Parathyroid adenoma (tissue), 2 donors: Measurements from ENCODE around the gene ABHD3.
"Not testable (repeated sequence)": the region's sequence is repeated elsewhere in the genome, so short reads cannot be mapped to it uniquely, and the experiment has no call there.

Experiments used
- H2AFZ ChIP-seq: fragments of 300-600 bp; sonication (generic); one replicate; pipeline ENCODE4 v1.7.0; 2017; ENCODE audit warnings: antibody characterized with exemption, mild to moderate bottlenecking
- H3K27ac ChIP-seq: fragments of 300-600 bp; sonication (generic); one replicate; pipeline ENCODE4 v1.7.0; 2017
- H3K27me3 ChIP-seq: fragments of 300-600 bp; sonication (generic); one replicate; pipeline ENCODE4 v1.7.0; 2017; ENCODE audit warnings: low read length; ENCODE audit not compliant: control insufficient read depth, insufficient read depth
- H3K36me3 ChIP-seq: fragments of 300-600 bp; sonication (generic); one replicate; pipeline ENCODE4 v1.7.0; 2017; ENCODE audit warnings: low read length; ENCODE audit not compliant: control insufficient read depth, insufficient read depth
- H3K4me1 ChIP-seq: fragments of 300-600 bp; sonication (generic); one replicate; pipeline ENCODE4 v1.7.0; 2017; ENCODE audit warnings: control low read depth
- H3K4me2 ChIP-seq: fragments of 300-600 bp; sonication (generic); one replicate; pipeline ENCODE4 v1.7.0; 2017; ENCODE audit warnings: low read length
- H3K4me3 ChIP-seq: fragments of 300-600 bp; sonication (generic); one replicate; pipeline ENCODE4 v1.7.0; 2017; ENCODE audit warnings: low read depth, low read length
- H3K79me2 ChIP-seq: fragments of 300-600 bp; sonication (generic); one replicate; pipeline ENCODE4 v1.7.0; 2017; ENCODE audit warnings: control low read depth
- H3K9ac ChIP-seq: fragments of 300-600 bp; sonication (generic); one replicate; pipeline ENCODE4 v1.7.0; 2017; ENCODE audit warnings: mild to moderate bottlenecking
- H3K9me3 ChIP-seq: fragments of 300-600 bp; sonication (generic); one replicate; pipeline ENCODE4 v1.7.0; 2017; ENCODE audit warnings: low read length; ENCODE audit not compliant: control insufficient read depth
- TF ChIP-seq, protein P1 (sequence below): fragments of 300-600 bp; sonication (generic); IDR thresholded peaks from one replicate; pipeline ENCODE4 v1.7.0; 2017; ENCODE audit warnings: antibody characterized with exemption, mild to moderate bottlenecking
- donor health status: primary hyperparathyroidism.

ABHD3 gene

DNA sequence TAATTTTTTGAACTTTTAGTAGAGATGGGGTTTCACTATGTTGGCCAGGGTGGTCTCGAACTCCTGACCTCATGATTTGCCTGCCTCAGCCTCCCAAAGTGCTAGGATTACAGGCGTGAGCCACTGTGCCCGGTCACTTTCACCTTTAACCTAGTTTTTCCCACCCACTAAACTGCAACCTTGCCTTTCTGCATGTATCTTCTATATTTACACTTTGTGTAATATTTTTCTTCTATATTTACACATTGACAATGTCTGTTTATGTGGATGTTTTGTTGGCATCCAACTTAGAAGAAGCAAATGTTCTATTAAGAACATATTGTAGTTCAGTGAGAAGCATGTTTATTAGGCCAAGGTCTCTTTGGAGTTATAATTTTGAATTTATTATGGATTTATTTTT, 65.8 kb downstream of the ABHD3 start:
- Histone ChIP-seq H3K9ac (no peak overlapping the region), H3K79me2 (no peaks in the 10 kb centered on the region), H3K27ac (no peak overlapping the region), H3K4me1 (no peaks in the 10 kb centered on the region), H3K36me3 (no peaks in the 10 kb centered on the region), H3K9me3 (no peaks in the 10 kb centered on the region), H3K4me2 (no peak overlapping the region), H3K27me3 (no peaks in the 10 kb centered on the region), H3K4me3 (no peak overlapping the region), H2AFZ (no peak overlapping the region)
- TF ChIP-seq, protein P1, sequence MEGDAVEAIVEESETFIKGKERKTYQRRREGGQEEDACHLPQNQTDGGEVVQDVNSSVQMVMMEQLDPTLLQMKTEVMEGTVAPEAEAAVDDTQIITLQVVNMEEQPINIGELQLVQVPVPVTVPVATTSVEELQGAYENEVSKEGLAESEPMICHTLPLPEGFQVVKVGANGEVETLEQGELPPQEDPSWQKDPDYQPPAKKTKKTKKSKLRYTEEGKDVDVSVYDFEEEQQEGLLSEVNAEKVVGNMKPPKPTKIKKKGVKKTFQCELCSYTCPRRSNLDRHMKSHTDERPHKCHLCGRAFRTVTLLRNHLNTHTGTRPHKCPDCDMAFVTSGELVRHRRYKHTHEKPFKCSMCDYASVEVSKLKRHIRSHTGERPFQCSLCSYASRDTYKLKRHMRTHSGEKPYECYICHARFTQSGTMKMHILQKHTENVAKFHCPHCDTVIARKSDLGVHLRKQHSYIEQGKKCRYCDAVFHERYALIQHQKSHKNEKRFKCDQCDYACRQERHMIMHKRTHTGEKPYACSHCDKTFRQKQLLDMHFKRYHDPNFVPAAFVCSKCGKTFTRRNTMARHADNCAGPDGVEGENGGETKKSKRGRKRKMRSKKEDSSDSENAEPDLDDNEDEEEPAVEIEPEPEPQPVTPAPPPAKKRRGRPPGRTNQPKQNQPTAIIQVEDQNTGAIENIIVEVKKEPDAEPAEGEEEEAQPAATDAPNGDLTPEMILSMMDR = no peak

DNA sequence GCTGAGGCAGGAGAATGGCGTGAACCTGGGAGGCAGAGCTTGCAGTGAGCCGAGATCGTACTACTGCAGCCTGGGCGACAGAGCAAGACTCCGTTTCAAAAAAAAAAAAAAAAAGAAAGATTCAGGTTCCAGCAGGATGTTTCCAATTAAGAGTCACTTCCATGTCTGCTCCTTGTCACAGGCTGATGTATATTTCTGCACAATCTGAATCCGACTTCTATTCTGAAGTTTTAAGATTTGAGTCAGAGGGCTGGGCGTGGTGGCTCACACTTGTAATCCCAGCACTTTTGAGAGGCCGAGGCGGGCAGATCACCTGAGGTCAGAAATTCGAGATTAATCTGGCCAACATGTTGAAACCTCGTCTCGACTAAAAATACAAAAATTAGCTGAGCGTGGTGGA, 67.8 kb downstream of the ABHD3 start:
- TF ChIP-seq, protein P1 = no peak
- Histone ChIP-seq H3K79me2 (no peaks in the 10 kb centered on the region), H3K9me3 (no peaks in the 10 kb centered on the region), H3K27ac (no peak overlapping the region), H3K4me2 (no peak overlapping the region), H3K4me3 (no peak overlapping the region), H2AFZ (no peak overlapping the region), H3K36me3 (no peaks in the 10 kb centered on the region), H3K27me3 (no peaks in the 10 kb centered on the region), H3K9ac (no peak overlapping the region), H3K4me1 (no peaks in the 10 kb centered on the region)

DNA sequence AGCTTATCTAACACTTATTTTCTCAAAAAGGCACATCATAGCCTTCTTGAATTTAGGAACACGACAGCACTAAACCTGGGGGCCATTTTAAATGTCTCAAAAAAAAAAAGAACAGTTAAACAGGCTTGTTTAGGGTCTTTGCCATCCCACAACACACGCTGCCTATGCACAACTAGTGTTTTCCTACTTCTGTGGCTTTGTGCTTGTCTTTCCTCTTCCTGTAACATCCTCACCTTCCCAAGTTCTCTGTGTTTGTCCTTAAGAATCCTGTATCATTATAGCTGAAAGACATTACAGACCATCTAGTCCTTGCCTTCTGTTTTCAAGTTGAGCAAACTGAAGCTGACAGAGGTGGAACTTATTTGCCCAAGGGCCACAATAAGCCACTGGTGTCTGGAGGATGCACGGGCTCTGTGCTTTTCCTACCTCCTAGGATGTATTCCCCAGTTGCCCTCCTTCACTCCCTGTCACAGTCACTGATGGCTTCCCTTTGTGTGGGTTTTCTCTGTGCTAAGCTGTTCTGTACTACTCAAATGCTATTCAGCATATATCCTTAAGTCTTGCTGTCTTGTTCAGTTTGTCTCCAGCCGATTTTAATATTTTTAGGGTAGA, 69.9 kb downstream of the ABHD3 start:
- Histone ChIP-seq H3K36me3 (no peaks in the 10 kb centered on the region), H3K4me1 (no peaks in the 10 kb centered on the region), H3K27me3 (no peaks in the 10 kb centered on the region), H2AFZ (no peak overlapping the region), H3K4me2 (no peak overlapping the region), H3K27ac (no peak overlapping the region), H3K4me3 (no peak overlapping the region), H3K9ac (no peak overlapping the region), H3K9me3 (no peaks in the 10 kb centered on the region), H3K79me2 (no peaks in the 10 kb centered on the region)
- TF ChIP-seq, protein P1 = no peak

DNA sequence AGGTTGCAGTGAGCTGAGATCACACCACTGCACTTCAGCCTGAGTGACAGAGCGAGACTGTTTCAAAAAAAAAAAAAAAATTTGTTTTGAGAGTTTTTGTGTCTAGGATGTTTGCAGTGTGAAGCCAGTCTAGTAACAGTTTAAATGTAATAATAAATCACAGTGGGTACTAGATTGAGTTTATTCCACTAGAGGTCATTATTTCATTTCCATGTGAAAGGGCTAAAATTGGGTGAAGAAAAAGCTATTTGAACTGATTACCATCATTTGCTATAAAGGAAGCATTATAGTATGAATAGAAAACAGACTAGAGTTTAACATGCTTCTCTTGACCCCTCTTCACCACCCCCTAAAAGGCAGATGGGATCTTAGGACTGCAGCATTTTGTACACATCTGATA, 72.2 kb downstream of the ABHD3 start:
- Histone ChIP-seq H3K36me3 (no peaks in the 10 kb centered on the region), H2AFZ (no peak overlapping the region), H3K4me1 (no peaks in the 10 kb centered on the region), H3K4me2 (no peak overlapping the region), H3K27me3 (no peaks in the 10 kb centered on the region), H3K27ac (no peak overlapping the region), H3K79me2 (no peaks in the 10 kb centered on the region), H3K9me3 (no peaks in the 10 kb centered on the region), H3K4me3 (no peak overlapping the region), H3K9ac (no peak overlapping the region)
- TF ChIP-seq, protein P1 = no peak

DNA sequence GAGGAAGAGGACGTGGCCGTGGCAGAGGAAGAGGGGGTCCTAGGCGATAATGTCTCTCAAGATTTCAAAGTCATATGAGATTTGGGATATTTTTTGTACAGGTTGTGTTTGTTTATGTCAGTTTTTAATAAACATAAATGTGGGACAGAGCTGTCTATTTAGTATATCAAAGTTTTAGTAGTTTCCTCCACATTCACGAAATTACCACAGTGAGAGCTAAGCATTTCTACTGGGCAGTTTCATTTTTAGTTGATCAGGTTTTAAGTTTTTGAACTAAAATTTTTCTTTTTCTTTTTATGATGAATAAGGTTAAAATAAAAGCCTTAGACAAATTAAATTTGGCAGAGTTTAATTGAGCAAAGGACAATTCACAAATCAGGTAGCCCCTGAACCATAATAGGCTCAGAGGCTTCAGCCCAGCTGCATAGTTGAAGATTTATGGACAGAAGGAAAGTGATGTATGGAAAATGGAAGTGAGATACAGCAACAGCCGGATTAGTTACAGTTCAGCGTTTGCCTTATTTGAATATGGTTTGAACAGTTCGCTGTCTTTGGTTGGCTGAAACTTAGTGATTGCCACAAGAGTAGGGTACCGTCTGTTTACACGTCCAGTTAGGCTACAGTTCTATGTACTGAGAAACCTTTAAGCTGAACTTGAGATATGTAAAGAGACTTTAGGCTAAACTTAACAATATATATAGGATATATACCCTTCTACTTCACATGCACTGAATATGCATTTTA, 75.3 kb downstream of the ABHD3 start:
- H3K79me2 ChIP-seq = no peaks in the 10 kb centered on the region
- no peak overlapping the region for H3K4me2 ChIP-seq
- no peaks in the 10 kb centered on the region for H3K27me3 ChIP-seq
- TF ChIP-seq, protein P1 = no peak
- H3K4me1 ChIP-seq = no peaks in the 10 kb centered on the region
- H3K27ac ChIP-seq = no peak overlapping the region
- H3K4me3 ChIP-seq = no peak overlapping the region
- H2AFZ ChIP-seq = no peak overlapping the region
- H3K9ac ChIP-seq = no peak overlapping the region
- H3K9me3 ChIP-seq = no peaks in the 10 kb centered on the region
- H3K36me3 ChIP-seq = no peaks in the 10 kb centered on the region

DNA sequence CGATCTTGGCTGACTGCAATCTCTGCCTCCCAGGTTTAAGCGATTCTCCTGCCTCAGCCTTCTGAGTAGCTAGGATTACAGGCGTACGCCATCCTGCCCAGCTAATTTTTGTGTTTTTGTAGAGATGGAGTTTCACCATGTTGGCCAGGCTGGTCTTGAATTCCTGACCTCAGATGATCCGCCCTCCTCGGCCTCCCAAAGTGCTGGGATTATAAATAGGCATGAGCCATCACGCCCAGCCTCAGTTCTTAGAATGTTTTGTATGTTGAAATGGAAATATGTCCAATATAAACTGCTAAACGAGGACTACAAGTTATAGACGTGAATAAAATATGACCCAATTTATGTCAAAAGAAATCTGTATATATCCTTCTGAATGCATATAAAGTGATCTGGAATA, 82.9 kb downstream of the ABHD3 start:
- H3K36me3 ChIP-seq, H3K27me3 ChIP-seq, H3K4me2 ChIP-seq, H2AFZ ChIP-seq, H3K27ac ChIP-seq, H3K9me3 ChIP-seq, H3K4me1 ChIP-seq, H3K9ac ChIP-seq, H3K4me3 ChIP-seq: not testable (repeated sequence)
- peaks cover 22% of the 10 kb centered on the region for H3K79me2 ChIP-seq
